Spleen (tissue), 11 donors: ENCODE results near the gene ITGB2. TPM values are rescaled to one million over a fixed set of nuclear protein-coding genes. Genes with fewer than 3 reads are reported as not detected.

ENCODE experiments used
- DNase-seq: peaks from one replicate; pipeline ENCODE4 v3.0.0-alpha.2; 2020
- H3K27ac ChIP-seq, 8 donors: fragments of 200-600 bp; sonication (generic) in 7 of 8; 1 replicate in 4 of 8; 2 replicates in 4 of 8; pipeline versions ENCODE4 v1.5.0 to v1.8.0; 2016 to 2021; ENCODE audit warnings: inconsistent platforms in 4 of 8, mild to moderate bottlenecking in 4 of 8, moderate library complexity in 1 of 8
- H3K27me3 ChIP-seq, 7 donors: fragments of 200-600 bp; sonication (generic) in 6 of 7; replicated peaks in 1 of 7; 1 replicate in 4 of 7; 2 replicates in 3 of 7; pipeline versions ENCODE4 v1.5.0 to v1.8.0; 2016 to 2021; ENCODE audit warnings: inconsistent platforms in 3 of 7, mild to moderate bottlenecking in 1 of 7
- H3K36me3 ChIP-seq, 6 donors: fragments of 200-600 bp; sonication (generic) in 5 of 6; 1 replicate in 4 of 6; 2 replicates in 2 of 6; pipeline versions ENCODE4 v1.5.0 to v1.8.0; 2016 to 2021; ENCODE audit warnings: inconsistent platforms in 2 of 6
- H3K4me1 ChIP-seq, 6 donors: fragments of 200-600 bp; sonication (generic) in 5 of 6; 1 replicate in 3 of 6; 2 replicates in 3 of 6; pipeline versions ENCODE4 v1.5.0 to v1.8.0; 2016 to 2021; ENCODE audit warnings: inconsistent platforms in 3 of 6
- H3K4me3 ChIP-seq, 8 donors: fragments of 200-600 bp; sonication (generic) in 7 of 8; 1 replicate in 4 of 8; 2 replicates in 4 of 8; pipeline versions ENCODE4 v1.5.0 to v1.8.0; 2016 to 2021; ENCODE audit warnings: inconsistent platforms in 4 of 8, mild to moderate bottlenecking in 4 of 8, moderate library complexity in 2 of 8
- H3K9me3 ChIP-seq, 8 donors: fragments of 200-600 bp; sonication (generic) in 7 of 8; 1 replicate in 4 of 8; 2 replicates in 4 of 8; pipeline versions ENCODE4 v1.5.0 to v1.8.0; 2016 to 2021; ENCODE audit warnings: inconsistent platforms in 4 of 8
- CTCF ChIP-seq, 11 experiments: fragments of 200-600 bp in 7 of 11; fragments of 450-650 bp in 4 of 11; sonication (generic) in 4 of 11; IDR thresholded peaks in 8 of 11; conservative IDR thresholded peaks in 3 of 11; 1 replicate in 7 of 11; 2 replicates in 4 of 11; pipeline versions ENCODE4 v1.4.0 to v1.8.0; 2016 to 2021; ENCODE audit warnings: antibody characterized with exemption in 11 of 11, inconsistent platforms in 4 of 11, mild to moderate bottlenecking in 1 of 11
- POLR2A ChIP-seq, 3 donors: fragments of 450-650 bp; IDR thresholded peaks; one replicate each; pipeline ENCODE4 v1.5.1; 2017; ENCODE audit warnings: antibody characterized with exemption in 3 of 3, mild to moderate bottlenecking in 1 of 3
- POLR2AphosphoS5 ChIP-seq, 3 donors: sonication (generic); formaldehyde crosslinking; IDR thresholded peaks; one replicate each; pipeline ENCODE4 v1.5.1; 2017; ENCODE audit warnings: antibody characterized with exemption in 3 of 3
- WGBS, 5 donors: extraction: QIAGEN DNeasy Blood & Tissue Kit in 3 of 5; methylation state at CpG; one replicate each; pipeline versions ENCODE4 v1.1.5 to v1.1.7; 2013 to 2018; 5-methylcytosine and 5-hydroxymethylcytosine counted together
- intact Hi-C: fragments of 100-400 bp; cut with DNase I; formaldehyde crosslinking; loops from one replicate; pipeline ENCODE4 v1.15.0; 2023; ENCODE audit warnings: low total_unique reads
- polyA plus RNA-seq, 3 donors: library from polyadenylated mRNA; stranded (reverse); fragments of 200-250 nt; gene quantifications; one replicate each; pipeline ENCODE4 v1.2.1, GENCODE V29; 2013
- total RNA-seq, 7 donors: library from RNA; depleted of rRNA in 3 of 7; stranded (reverse); fragments of >200 nt in 3 of 7; fragmentation: NEBNext Ultra II Directional in 4 of 7; extraction: Animal tissue kit (Norgen Biotek cat#: 25700) in 4 of 7; gene quantifications; one replicate each; pipeline versions ENCODE4 v1.1.0 to v1.2.1, GENCODE V29; 2016 to 2021
- donor health status: healthy with polysubstance abuse.
- donor health status: DM: no; HTN: no; CAD: no; lungs with moderate emphysema.
- donor health status: DM: no; HTN: no; CAD: no.
- donor health status: Bipolar disorder and iron deficiency.
- donor health status: healthy.
- donor health status: DM: no; HTN: no; CAD: no.
- donor health status: DM: yes; HTN: yes; CAD: no.

The ITGB2 gene
- total and polyA plus RNA-seq, 10 donors = 92.1 to 754 (median 338) TPM

GRCh38 chr21:44919913-44920693, 596 bp downstream of the ITGB2 start:
- DNase-seq = peak; percentile 86
- Histone ChIP-seq H3K36me3 (peaks cover 0 to 25% (median 11%) of the 10 kb centered on the region in 6 donors), H3K4me1 (peaks cover 28 to 98% (median 79%) of the 10 kb centered on the region in 6 donors), H3K9me3 (no peaks in the 10 kb centered on the region), H3K4me3 (peak overlapping the region; percentile 57 to 93 (median 74)), H3K27me3 (no peaks in the 10 kb centered on the region), H3K27ac (peak overlapping the region; percentile 77 to 97 (median 90))
- WGBS, 5 donors = 30 to 47% (median 36%) methylated on average over 26 to 28 of the region's 28 CpGs
- intact Hi-C loops = loop anchor here (10.0 kb wide), 1 partner anchor 115 kb away; the partner anchor contains the start of gene UBE2G2
- TF ChIP-seq POLR2A (IDR thresholded peaks at IDR 0.05) (no peak), POLR2AphosphoS5 (IDR thresholded peaks at IDR 0.05) (no peak), CTCF (IDR thresholded peaks at IDR 0.05 in 8 of 11, conservative IDR thresholded peaks at IDR 0.05 in 3 of 11) (no peak)

DNA sequence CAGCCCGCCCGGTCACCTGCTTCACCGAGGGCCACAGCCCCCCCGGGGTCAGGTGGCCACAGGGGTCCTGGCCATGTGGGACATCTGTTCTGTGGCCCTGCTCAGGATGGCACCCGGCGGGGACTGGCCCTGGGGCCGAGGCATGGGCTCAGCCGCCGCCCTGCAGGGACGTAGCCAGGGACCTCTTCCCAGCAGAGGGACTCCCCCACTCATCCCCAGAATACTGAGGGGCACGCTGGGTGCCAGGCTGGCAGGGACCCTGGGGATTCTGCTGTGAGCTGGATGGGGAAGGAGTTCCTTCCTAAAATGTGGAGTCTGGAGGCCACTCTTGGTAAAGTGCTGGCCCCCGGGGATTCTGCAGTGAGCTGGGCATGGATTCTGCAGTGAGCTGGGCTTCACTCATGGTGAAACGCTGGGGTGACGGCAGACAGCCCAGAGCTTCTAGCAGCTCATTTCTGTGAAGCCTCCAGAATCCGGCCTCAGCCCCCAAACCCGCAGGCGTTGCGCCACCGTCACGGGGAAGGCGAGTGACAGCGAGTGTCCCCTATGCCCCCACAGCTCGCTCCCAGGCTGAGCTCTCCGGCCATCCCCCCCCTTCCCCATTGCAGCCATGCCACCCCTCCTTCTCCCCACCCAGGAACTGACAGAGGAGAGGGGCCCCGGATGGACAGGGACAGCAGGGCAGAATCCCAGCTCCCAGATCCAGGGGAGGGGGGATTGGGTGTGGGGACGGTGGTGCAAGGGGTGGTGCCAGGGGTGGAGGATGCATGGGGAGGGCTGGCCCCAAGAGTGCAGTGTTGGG, 1.4 kb downstream of the ITGB2 start:
- H3K36me3 ChIP-seq = peaks cover 0 to 25% (median 11%) of the 10 kb centered on the region in 6 donors
- H3K27ac ChIP-seq = peak overlapping the region in 7 of 8 donors; percentile 85 to 97 (median 93)
- H3K9me3 ChIP-seq = no peaks in the 10 kb centered on the region
- WGBS, 5 donors = 28 to 57% (median 47%) methylated on average over 6 to 23 of the region's 26 CpGs
- peak; percentile 89 for DNase-seq
- intact Hi-C loops = no loop called here
- peaks cover 36 to 98% (median 79%) of the 10 kb centered on the region in 6 donors for H3K4me1 ChIP-seq
- peak in 1 of 3 donors; percentile 50 for TF ChIP-seq POLR2AphosphoS5 (IDR thresholded peaks at IDR 0.05)
- TF ChIP-seq POLR2A (IDR thresholded peaks at IDR 0.05) = no peak
- TF ChIP-seq CTCF (IDR thresholded peaks at IDR 0.05 in 8 of 11, conservative IDR thresholded peaks at IDR 0.05 in 3 of 11) = no peak
- H3K4me3 ChIP-seq = peak overlapping the region; percentile 57 to 93 (median 74)
- H3K27me3 ChIP-seq = no peaks in the 10 kb centered on the region

GRCh38 chr21:44918581-44919033, 2.1 kb downstream of the ITGB2 start:
- no peaks in the 10 kb centered on the region for H3K27me3 ChIP-seq
- H3K36me3 ChIP-seq = peaks cover 0 to 25% (median 11%) of the 10 kb centered on the region in 6 donors
- DNase-seq = peak; percentile 78
- no peaks in the 10 kb centered on the region for H3K9me3 ChIP-seq
- TF ChIP-seq POLR2A (IDR thresholded peaks at IDR 0.05) = no peak
- no peak for TF ChIP-seq POLR2AphosphoS5 (IDR thresholded peaks at IDR 0.05)
- TF ChIP-seq CTCF (IDR thresholded peaks at IDR 0.05 in 8 of 11, conservative IDR thresholded peaks at IDR 0.05 in 3 of 11) = no peak
- 46 to 69% (median 59%) methylated on average over 7 to 13 of the region's 13 CpGs for WGBS, 5 donors
- H3K4me3 ChIP-seq = peak overlapping the region in 7 of 8 donors; percentile 0 to 93 (median 80)
- intact Hi-C loops = no loop called here
- peaks cover 43 to 98% (median 80%) of the 10 kb centered on the region in 6 donors for H3K4me1 ChIP-seq
- H3K27ac ChIP-seq = peak overlapping the region in 6 of 8 donors; percentile 85 to 97 (median 94)
